A549 (cell line): ENCODE measurements around the gene CPXM1. TPM values are rescaled to one million over a fixed set of nuclear protein-coding genes. Genes with fewer than 3 reads are reported as not detected.

Experiments used
- ATAC-seq, 2 experiments: fragments of 200-7000 bp in 1 of 2; fragments of >200 bp in 1 of 2; cut with Nextera tagmentation in 1 of 2; cut with Tn5 transposase in 1 of 2; 3 replicates each; pipeline versions ENCODE4 v1.8.0 to v1.9.1; 2018 to 2020; ENCODE audit warnings: mild to moderate bottlenecking in 1 of 2, moderate library complexity in 1 of 2
- CTCF ChIA-PET: fragments of 300-600 bp; sonication (Branson Sonifier 250); formaldehyde crosslinking; extraction: SDS; loops from one replicate; lab custom pipeline; 2021; ENCODE audit warnings: antibody characterized with exemption, inconsistent platforms; lab: Yijun Ruan, JAX
- POLR2A ChIA-PET: fragments of 350-600 bp; formaldehyde crosslinking; extraction: SDS; loops from one replicate; lab custom pipeline; 2021; ENCODE audit warnings: antibody characterized with exemption, inconsistent platforms; lab: Yijun Ruan, JAX
- DNase-seq, 2 experiments: peaks; one replicate each; pipeline versions ENCODE4 v3.0.0 to v3.0.0-alpha.2; 2011 to 2016; ENCODE audit warnings: low read depth in 1 of 2, low spot score in 1 of 2
- FAIRE-seq: peaks from 2 replicates; lab custom pipeline; 2011; peaks lifted over from hg19 to GRCh38; lab: Jason Lieb, UNC
- H3K27ac ChIP-seq, 2 experiments: fragments of >200 bp; sonication (Bioruptor Twin); formaldehyde crosslinking; 3 replicates each; pipeline ENCODE4 v1.5.1; 2016 to 2017
- H3K4me1 ChIP-seq: fragments of >200 bp; sonication (Bioruptor Twin); formaldehyde crosslinking; 3 replicates; pipeline ENCODE4 v1.6.1; 2016
- H3K4me2 ChIP-seq: fragments of >200 bp; sonication (Bioruptor Twin); formaldehyde crosslinking; 3 replicates; pipeline ENCODE4 v1.6.1; 2016
- H3K4me3 ChIP-seq: fragments of >200 bp; sonication (Bioruptor Twin); formaldehyde crosslinking; 3 replicates; pipeline ENCODE4 v1.5.1; 2016
- H3K9me3 ChIP-seq: fragments of >200 bp; sonication (Bioruptor Twin); formaldehyde crosslinking; 3 replicates; pipeline ENCODE4 v1.6.1; 2016
- CHD2 ChIP-seq: fragments of 150-350 bp; IDR thresholded peaks from 2 replicates; pipeline ENCODE4 v1.6.1; 2014; ENCODE audit warnings: low read length; ENCODE audit not compliant: partially characterized antibody
- E2F6 ChIP-seq: IDR thresholded peaks from 2 replicates; pipeline ENCODE4 v1.6.1; 2012; ENCODE audit warnings: low read depth, borderline replicate concordance
- EHMT2 ChIP-seq: fragments of 200-600 bp; sonication (generic); IDR thresholded peaks from 2 replicates; pipeline ENCODE4 v1.6.1; 2016; ENCODE audit warnings: antibody characterized with exemption, low read depth, mild to moderate bottlenecking, moderate library complexity
- ELK1 ChIP-seq: fragments of 150-350 bp; IDR thresholded peaks from 2 replicates; pipeline ENCODE4 v1.6.1; 2014; ENCODE audit warnings: low read depth, mild to moderate bottlenecking, low read length
- EP300 ChIP-seq, 2 experiments: fragments of >200 bp; sonication (Bioruptor Twin); formaldehyde crosslinking; IDR thresholded peaks; 2 replicates in 1 of 2; 3 replicates in 1 of 2; pipeline ENCODE4 v1.6.1; 2016 to 2017
- FOSB ChIP-seq: fragments of 250-450 bp; sonication (Bioruptor Pico); IDR thresholded peaks from 2 replicates; pipeline ENCODE4 v1.5.0; 2020; ENCODE audit warnings: mild to moderate bottlenecking, moderate library complexity
- FOSL2 ChIP-seq, 2 experiments: fragments of 450-650 bp in 1 of 2; fragments of >200 bp in 1 of 2; sonication (Bioruptor Twin) in 1 of 2; formaldehyde crosslinking; IDR thresholded peaks; 2 replicates each; pipeline versions ENCODE4 v1.5.0 to v1.6.1; 2016 to 2020; ENCODE audit warnings: mild to moderate bottlenecking in 1 of 2, moderate library complexity in 1 of 2
- FOXS1 ChIP-seq: fragments of 250-450 bp; sonication (Bioruptor Pico); IDR thresholded peaks from 2 replicates; pipeline ENCODE4 v1.5.0; 2020; ENCODE audit warnings: mild to moderate bottlenecking, moderate library complexity
- HDAC2 ChIP-seq: fragments of 200-600 bp; sonication (generic); IDR thresholded peaks from 2 replicates; pipeline ENCODE4 v1.6.1; 2016
- HEYL ChIP-seq: fragments of 250-450 bp; sonication (Bioruptor Pico); IDR thresholded peaks from 2 replicates; pipeline ENCODE4 v1.8.0; 2021; ENCODE audit warnings: mild to moderate bottlenecking, moderate library complexity
- HOXA7 ChIP-seq: fragments of 250-450 bp; sonication (Bioruptor Pico); IDR thresholded peaks from 2 replicates; pipeline ENCODE4 v1.5.0; 2020; ENCODE audit warnings: mild to moderate bottlenecking, moderate library complexity
- HOXB13 ChIP-seq: fragments of 250-450 bp; sonication (Bioruptor Pico); IDR thresholded peaks from 2 replicates; pipeline ENCODE4 v1.5.0; 2020; ENCODE audit warnings: low read depth, mild to moderate bottlenecking, moderate library complexity
- HOXB5 ChIP-seq: fragments of 250-450 bp; sonication (Bioruptor Pico); IDR thresholded peaks from 2 replicates; pipeline ENCODE4 v1.5.0; 2020; ENCODE audit warnings: mild to moderate bottlenecking, moderate library complexity
- KDM1A ChIP-seq: fragments of 200-600 bp; sonication (generic); IDR thresholded peaks from 2 replicates; pipeline ENCODE4 v1.6.1; 2016; ENCODE audit warnings: low read depth, mild to moderate bottlenecking
- KDM5A ChIP-seq: fragments of 200-600 bp; sonication (generic); IDR thresholded peaks from 2 replicates; pipeline ENCODE4 v1.6.1; 2016; ENCODE audit warnings: antibody characterized with exemption, mild to moderate bottlenecking
- MAFK ChIP-seq: fragments of 450-650 bp; IDR thresholded peaks from 2 replicates; pipeline ENCODE4 v1.6.1; 2014; ENCODE audit not compliant: partially characterized antibody
- NFE2L2 ChIP-seq: fragments of 150-350 bp; conservative IDR thresholded peaks from 2 replicates; pipeline ENCODE4 v1.6.1; 2014; ENCODE audit warnings: low read length
- NR3C1 ChIP-seq: fragments of >200 bp; sonication (Bioruptor Twin); formaldehyde crosslinking; IDR thresholded peaks from 3 replicates; pipeline ENCODE4 v1.6.1; 2017
- POLR2A ChIP-seq: IDR thresholded peaks from 2 replicates; pipeline ENCODE4 v1.6.1; 2012; ENCODE audit warnings: mild to moderate bottlenecking, low read length
- RNF2 ChIP-seq: fragments of 200-600 bp; sonication (generic); IDR thresholded peaks from 2 replicates; pipeline ENCODE4 v1.6.1; 2016; ENCODE audit warnings: low read depth, mild to moderate bottlenecking, antibody characterized with exemption, moderate library complexity, borderline replicate concordance
- SMC3 ChIP-seq: fragments of >200 bp; sonication (Bioruptor Twin); formaldehyde crosslinking; IDR thresholded peaks from 3 replicates; pipeline ENCODE4 v1.6.1; 2018; ENCODE audit warnings: inconsistent platforms
- SREBF2 ChIP-seq: fragments of 450-650 bp; IDR thresholded peaks from 2 replicates; pipeline ENCODE4 v1.6.1; 2014; ENCODE audit warnings: mild to moderate bottlenecking, moderate library complexity
- TP53 ChIP-seq: fragments of 250-450 bp; sonication (Bioruptor Pico); IDR thresholded peaks from 2 replicates; pipeline ENCODE4 v1.5.0; 2021; ENCODE audit warnings: mild to moderate bottlenecking, moderate library complexity
- USF2 ChIP-seq: fragments of 450-650 bp; IDR thresholded peaks from 2 replicates; pipeline ENCODE4 v1.6.1; 2014; ENCODE audit warnings: antibody characterized with exemption
- ZNF302 ChIP-seq: fragments of 250-450 bp; sonication (Bioruptor Pico); IDR thresholded peaks from 2 replicates; pipeline ENCODE4 v1.9.0; 2021; ENCODE audit warnings: inconsistent platforms, mild to moderate bottlenecking, moderate library complexity
- WGBS: methylation state at CpG from one replicate; pipeline ENCODE4 v1.1.6; 2017; ENCODE audit errors: missing lambda C conversion rate; 5-methylcytosine and 5-hydroxymethylcytosine counted together
- polyA plus RNA-seq, 4 experiments: library from polyadenylated mRNA; depleted of rRNA in 3 of 4; stranded (reverse); fragments of >200 nt; fragmentation: RNase III in 1 of 4; extraction: RNeasy Plus Mini Kit Qiagen cat#74134 plus additional on column Dnase treatment in 1 of 4; gene quantifications; 2 replicates in 3 of 4; 3 replicates in 1 of 4; pipeline ENCODE4 v1.2.3, GENCODE V29; 2011 to 2017

The CPXM1 gene
- polyA plus RNA-seq, 2 of the 4 experiments (the other 2 are of a cell fraction) = not detected

- TF ChIP-seq HEYL (CRISPR knock-in tag) (no peak), FOSL2 (IDR thresholded peaks at IDR 0.05) (no peak), FOSL2 (CRISPR knock-in tag; IDR thresholded peaks at IDR 0.05) (no peak), SMC3 (no peak), FOXS1 (CRISPR knock-in tag) (no peak), RNF2 (no peak), EP300 (IDR thresholded peaks at IDR 0.05) (no peak), EHMT2 (no peak), ELK1 (no peak), HOXB13 (CRISPR knock-in tag) (no peak), KDM1A (no peak), HOXA7 (CRISPR knock-in tag) (no peak), HOXB5 (no peak), KDM5A (no peak), POLR2A (no peak), NR3C1 (no peak), CHD2 (no peak), SREBF2 (no peak), USF2 (no peak), ZNF302 (no peak)
- TF ChIP-seq, all 56 proteins: peak for 0
- Histone ChIP-seq H3K9me3 (peaks cover 7% of the 10 kb centered on the region; the same call in 2 of the 3 replicates), H3K4me1 (no peaks in the 10 kb centered on the region), H3K27ac (no peak overlapping the region), H3K4me3 (no peak overlapping the region), H3K4me2 (no peak overlapping the region)
- ATAC-seq (no peak), DNase-seq (no peak), FAIRE-seq (no peak)
- POLR2A ChIA-PET = no interaction called here
- 51% methylated on average over 20 of the region's 20 CpGs for WGBS
- CTCF ChIA-PET = interaction anchor here (1.0 kb wide), 1 partner anchor 16 kb away, joined by 3 read pairs; no protein-coding TSS in a partner anchor
Observed at GRCh38 chr20:2796011-2796660, 4.3 kb downstream of the CPXM1 start.

- H3K4me1 ChIP-seq = no peaks in the 10 kb centered on the region
- H3K4me3 ChIP-seq = no peak overlapping the region
- no peak overlapping the region for H3K27ac ChIP-seq
- ChIA-PET CTCF (interaction anchor here (0.6 to 3.0 kb wide), 5 partner anchors 26 to 460 kb away, joined by 3 to 8 read pairs (median 5); no protein-coding TSS in a partner anchor), POLR2A (no interaction called here)
- 71% methylated on average over 16 of the region's 24 CpGs for whole genome bisulfite sequencing
- DNase-seq (no peak), ATAC-seq (no peak; a peak in 1 of 6 replicates), FAIRE-seq (no peak)
- no peaks in the 10 kb centered on the region; the same call in 2 of the 3 replicates for H3K9me3 ChIP-seq
- H3K4me2 ChIP-seq = no peak overlapping the region
- TF ChIP-seq EHMT2 (no peak), MAFK (peak; percentile 72)
Observed at GRCh38 chr20:2795451-2795850, 5.0 kb downstream of the CPXM1 start.

- FAIRE-seq (no peak), ATAC-seq (no peak), DNase-seq (no peak)
- Histone ChIP-seq H3K4me3 (no peak overlapping the region), H3K4me2 (no peak overlapping the region), H3K9me3 (no peaks in the 10 kb centered on the region), H3K4me1 (no peaks in the 10 kb centered on the region), H3K27ac (no peak overlapping the region)
- TF ChIP-seq E2F6 (no peak), KDM1A (no peak), SREBF2 (no peak), ELK1 (no peak), NFE2L2 (no peak), HDAC2 (no peak), FOSB (CRISPR knock-in tag) (no peak), USF2 (no peak), TP53 (no peak)
- 34% methylated on average over 11 of the region's 11 CpGs for WGBS
- ChIA-PET CTCF (interaction anchor here (0.5 to 3.0 kb wide), 6 partner anchors 26 to 460 kb away, joined by 3 to 8 read pairs (median 4); no protein-coding TSS in a partner anchor), POLR2A (interaction anchor here (0.7 to 1.2 kb wide), 3 partner anchors 45 to 80 kb away, joined by 3 read pairs; partner anchors contain the start of genes PCED1A and VPS16)
Observed at GRCh38 chr20:2794866-2795447, 5.5 kb downstream of the CPXM1 start.
